Measurements from ENCODE around the gene FHIT. TPM values are rescaled to one million over a fixed set of nuclear protein-coding genes. Genes with fewer than 3 reads are reported as not detected.

FHIT gene
- total RNA-seq, 4 donors from 2014 or later, result 4.4 to 10.6 (median 8.4) TPM

DNA sequence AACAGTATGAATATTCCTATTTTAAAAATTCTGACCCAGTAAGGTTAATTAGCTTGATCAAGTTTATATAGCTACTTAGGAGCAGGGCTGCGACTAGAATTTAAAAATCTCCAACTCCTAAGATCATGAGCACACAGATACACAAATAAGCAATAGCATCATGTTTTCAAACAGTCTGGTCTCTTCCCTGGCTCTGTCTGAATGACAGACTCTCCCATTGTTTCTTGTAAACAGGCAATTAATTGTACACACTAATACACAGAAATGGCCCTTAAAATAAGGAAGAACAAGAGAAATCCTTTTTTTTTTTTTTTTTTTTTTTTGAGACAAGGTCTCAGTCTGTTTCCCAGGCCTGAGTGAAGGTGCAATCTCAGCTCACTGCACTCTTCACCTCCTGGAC lies 1137.1 kb downstream of the FHIT start:
- TF ChIP-seq, protein P1, sequence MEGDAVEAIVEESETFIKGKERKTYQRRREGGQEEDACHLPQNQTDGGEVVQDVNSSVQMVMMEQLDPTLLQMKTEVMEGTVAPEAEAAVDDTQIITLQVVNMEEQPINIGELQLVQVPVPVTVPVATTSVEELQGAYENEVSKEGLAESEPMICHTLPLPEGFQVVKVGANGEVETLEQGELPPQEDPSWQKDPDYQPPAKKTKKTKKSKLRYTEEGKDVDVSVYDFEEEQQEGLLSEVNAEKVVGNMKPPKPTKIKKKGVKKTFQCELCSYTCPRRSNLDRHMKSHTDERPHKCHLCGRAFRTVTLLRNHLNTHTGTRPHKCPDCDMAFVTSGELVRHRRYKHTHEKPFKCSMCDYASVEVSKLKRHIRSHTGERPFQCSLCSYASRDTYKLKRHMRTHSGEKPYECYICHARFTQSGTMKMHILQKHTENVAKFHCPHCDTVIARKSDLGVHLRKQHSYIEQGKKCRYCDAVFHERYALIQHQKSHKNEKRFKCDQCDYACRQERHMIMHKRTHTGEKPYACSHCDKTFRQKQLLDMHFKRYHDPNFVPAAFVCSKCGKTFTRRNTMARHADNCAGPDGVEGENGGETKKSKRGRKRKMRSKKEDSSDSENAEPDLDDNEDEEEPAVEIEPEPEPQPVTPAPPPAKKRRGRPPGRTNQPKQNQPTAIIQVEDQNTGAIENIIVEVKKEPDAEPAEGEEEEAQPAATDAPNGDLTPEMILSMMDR (IDR thresholded peaks at IDR 0.05; ENCODE audit: low read depth), result no peak

DNA sequence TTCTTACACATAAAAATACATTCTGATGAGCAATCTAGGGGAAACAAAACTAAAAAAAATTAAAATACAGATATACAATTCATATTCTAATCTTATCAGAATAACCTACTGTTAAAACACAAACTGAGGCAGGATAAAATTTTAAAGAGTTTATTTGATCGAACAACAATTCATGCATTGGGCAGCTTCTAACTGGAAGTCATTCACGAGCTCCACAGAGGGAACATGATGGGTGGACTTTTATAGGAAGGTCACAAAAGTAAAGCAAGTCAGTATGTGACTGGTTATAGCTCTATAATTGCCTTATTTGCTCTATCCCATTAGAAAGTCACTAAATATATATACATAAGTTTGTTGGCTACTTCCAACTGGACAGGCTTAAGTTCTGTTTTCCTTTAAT lies 1144.0 kb downstream of the FHIT start:
- TF ChIP-seq, protein P1 (IDR thresholded peaks at IDR 0.05; ENCODE audit: low read depth), result no peak

DNA sequence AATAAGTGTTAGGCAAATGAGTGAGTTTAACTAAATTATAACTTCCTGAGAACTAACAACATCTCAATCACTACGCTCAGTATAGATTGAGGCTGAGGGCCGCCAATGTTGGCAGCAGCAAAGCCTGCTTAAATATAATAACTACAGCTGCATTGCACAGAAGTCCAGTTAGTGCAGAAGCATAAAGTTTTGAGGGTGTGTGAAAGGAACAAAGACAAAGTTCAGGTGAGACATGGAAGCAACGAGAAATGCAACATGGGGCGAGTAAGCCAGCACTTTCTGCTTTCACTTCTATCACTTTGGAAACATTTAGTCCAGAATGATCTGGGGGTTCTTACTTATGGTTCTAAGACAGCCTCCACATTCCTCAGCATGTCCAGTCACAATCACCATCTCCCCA lies 1149.1 kb downstream of the FHIT start:
- TF ChIP-seq, protein P1 (IDR thresholded peaks at IDR 0.05; ENCODE audit: low read depth), result no peak

DNA sequence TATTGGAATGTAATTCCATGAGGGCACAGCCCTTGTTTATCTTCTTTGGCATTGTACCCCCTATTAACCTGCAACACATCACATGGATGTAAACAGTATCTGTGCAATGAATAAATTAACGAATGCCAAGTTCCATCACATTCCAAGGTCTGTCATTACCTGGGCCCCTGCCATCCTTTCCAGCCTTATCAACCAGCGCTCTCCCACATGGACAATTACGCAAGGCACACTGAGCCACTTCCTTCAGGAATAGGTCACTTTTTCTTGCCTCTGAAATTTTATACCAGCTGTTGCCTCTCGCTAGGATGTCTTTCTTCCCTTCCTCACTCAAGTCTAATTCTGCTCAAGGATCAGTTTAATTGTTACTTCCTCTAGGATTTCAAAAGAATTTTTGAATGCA lies 1149.6 kb downstream of the FHIT start:
- TF ChIP-seq, protein P1 (IDR thresholded peaks at IDR 0.05; ENCODE audit: low read depth), result no peak

DNA sequence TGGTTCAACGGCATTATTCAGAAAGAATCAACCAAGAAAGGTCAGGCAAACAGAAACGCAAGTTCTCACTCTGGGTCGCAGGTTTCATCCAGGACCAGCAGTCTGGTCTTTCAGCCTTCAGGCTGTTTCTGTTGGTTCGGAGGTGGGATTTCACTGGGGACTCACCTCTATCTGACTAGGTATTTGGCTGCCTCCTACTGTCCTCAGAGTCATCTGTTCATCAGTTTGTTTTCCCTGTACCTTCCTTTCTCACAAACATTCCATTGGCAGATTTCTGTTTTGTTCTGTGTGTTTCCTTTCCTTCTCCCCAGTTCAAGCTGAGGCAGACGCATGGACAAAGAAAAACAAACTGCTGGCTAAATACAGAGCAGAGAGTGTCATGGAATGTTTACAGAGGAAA lies 1154.8 kb downstream of the FHIT start:
- TF ChIP-seq, protein P1 (IDR thresholded peaks at IDR 0.05; ENCODE audit: low read depth), result no peak

DNA sequence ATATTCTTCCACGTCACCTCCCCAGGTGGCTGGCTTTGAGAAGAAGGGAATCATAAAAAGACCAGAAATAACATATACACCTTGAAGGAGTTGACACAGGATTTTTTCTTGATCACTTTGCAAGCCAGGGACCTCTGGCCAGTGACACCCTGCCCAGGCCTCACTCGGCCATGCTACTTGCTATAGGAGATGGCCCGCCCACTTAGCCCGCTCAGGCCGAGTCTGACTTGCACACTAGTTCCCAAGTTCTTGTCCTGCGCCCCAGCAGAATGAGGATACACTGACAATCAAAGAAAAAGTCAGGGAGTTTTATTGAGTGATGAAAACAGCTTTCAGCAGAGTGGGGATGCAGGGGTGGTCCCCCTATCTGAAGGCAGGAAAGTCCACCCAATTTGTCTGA lies 1155.3 kb downstream of the FHIT start:
- TF ChIP-seq, protein P1 (IDR thresholded peaks at IDR 0.05; ENCODE audit: low read depth), result no peak

DNA sequence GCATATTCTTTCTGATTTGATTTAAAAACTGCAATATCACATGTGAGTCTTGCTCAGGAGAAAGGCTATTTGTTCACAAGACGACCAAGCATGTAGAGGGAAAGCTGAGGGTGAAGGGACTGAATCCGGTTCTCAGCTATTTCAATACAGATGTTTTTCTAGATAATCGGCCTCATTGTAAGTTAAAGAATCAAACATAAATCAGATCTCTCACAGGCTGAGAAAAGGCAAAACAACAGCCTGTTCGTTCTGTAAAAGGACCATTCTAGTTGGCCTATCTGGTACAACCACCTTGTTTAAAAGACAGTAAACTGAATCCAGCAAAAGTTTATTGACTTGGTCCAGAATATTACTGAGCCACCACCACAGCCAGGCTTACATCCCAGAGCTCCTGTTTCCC lies 1155.7 kb downstream of the FHIT start:
- TF ChIP-seq, protein P1 (IDR thresholded peaks at IDR 0.05; ENCODE audit: low read depth), result no peak

All from subcutaneous adipose tissue (tissue), 4 donors.